ENCODE measurements around the gene FRRS1. TPM values are rescaled to one million over a fixed set of nuclear protein-coding genes. Genes with fewer than 3 reads are reported as not detected.

The FRRS1 gene
- total RNA-seq, 5 donors from 2014 or later (not counting 1 experiment from before 2014, with no cell fraction given) = 0.20 to 1.2 (median 0.45) TPM; not detected in 1

DNA sequence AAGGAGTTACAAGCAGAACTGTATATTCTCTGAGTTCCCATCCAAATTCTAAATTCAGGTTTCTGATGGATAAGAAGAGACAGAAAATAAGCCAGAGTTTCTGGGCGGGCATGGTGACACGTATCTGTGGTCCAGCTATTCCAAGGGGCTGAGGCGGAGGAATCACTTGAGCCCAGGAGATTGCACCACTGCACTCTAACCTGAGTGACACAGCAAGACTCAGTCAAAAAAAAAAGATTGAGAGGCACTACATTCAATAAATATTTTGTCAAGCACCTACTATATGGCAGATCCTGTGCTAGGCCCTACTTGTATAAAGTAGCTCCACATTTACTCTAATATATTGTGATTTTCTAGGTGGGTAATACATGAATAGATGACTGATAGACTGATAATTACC, 6.4 kb upstream of the FRRS1 start:
- POLR2A ChIA-PET = interaction anchor here in 1 of 2 donors (0.7 kb wide), 1 partner anchor 581 kb away, joined by 3 read pairs; no protein-coding TSS in a partner anchor
- ATAC-seq (replicated peaks in 1 of 4) (no peak), DNase-seq (no peak)
- no peak overlapping the region for H3K4me3 Mint-ChIP-seq
- H3K27me3 ChIP-seq (replicated peaks in 1 of 2; ENCODE audit: control insufficient read depth in 2 of 2, extremely low read depth in 1 of 2, insufficient read depth in 2 of 2, low read length in 1 of 2) = peaks cover 0 to 2% of the 10 kb centered on the region in 2 experiments
- no peaks in the 10 kb centered on the region for H3K36me3 ChIP-seq (ENCODE audit: control insufficient read depth in 2 of 2, extremely low read depth in 1 of 2, insufficient read depth in 1 of 2, low read length in 1 of 2)
- H3K9me3 ChIP-seq = no peaks in the 10 kb centered on the region
- H3K36me3 Mint-ChIP-seq = no peaks in the 10 kb centered on the region
- no peaks in the 10 kb centered on the region for H3K9me3 Mint-ChIP-seq
- 100% methylated on average over 3 of the region's 3 CpGs for WGBS (ENCODE audit: insufficient coverage)
- H3K4me1 Mint-ChIP-seq = no peaks in the 10 kb centered on the region
- no peak overlapping the region for H3K27ac ChIP-seq (ENCODE audit: low read length)
- H3K4me3 ChIP-seq (ENCODE audit: control insufficient read depth in 1 of 2, extremely low read depth in 1 of 2, low read length in 1 of 2) = no peak overlapping the region
- CTCF ChIA-PET = interaction anchor here in 1 of 2 donors (0.7 kb wide), 1 partner anchor 16 kb away, joined by 10 read pairs; no protein-coding TSS in a partner anchor
- no peak overlapping the region for H3K27ac Mint-ChIP-seq
- peaks cover 4 to 9% of the 10 kb centered on the region in 2 donors for H3K27me3 Mint-ChIP-seq
- no peaks in the 10 kb centered on the region for H3K4me1 ChIP-seq (ENCODE audit: control insufficient read depth in 1 of 2, extremely low read depth in 1 of 2, insufficient read depth in 2 of 2, low read length in 2 of 2)

DNA sequence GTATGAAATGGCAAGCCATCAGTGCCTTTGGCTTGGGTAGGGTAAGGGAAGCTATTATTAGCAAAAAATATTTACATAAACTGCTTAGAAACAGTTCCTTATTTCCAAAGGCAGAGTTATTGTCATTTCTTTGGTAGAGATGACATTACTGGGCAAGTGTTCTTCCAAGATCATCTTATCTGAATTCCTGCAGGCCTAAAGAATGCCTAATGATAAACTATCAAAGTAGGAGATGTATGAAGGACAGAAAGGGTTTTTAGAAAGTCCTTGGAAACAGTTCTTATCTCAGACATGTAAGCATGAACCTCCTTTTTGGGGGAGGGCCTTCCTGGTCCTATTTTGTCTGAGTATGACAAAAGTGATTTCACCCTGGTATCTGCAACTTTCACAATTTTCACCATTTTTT, 5.1 kb upstream of the FRRS1 start:
- H3K36me3 ChIP-seq (ENCODE audit: control insufficient read depth in 2 of 2, extremely low read depth in 1 of 2, insufficient read depth in 1 of 2, low read length in 1 of 2) = no peaks in the 10 kb centered on the region
- POLR2A ChIA-PET = no interaction called here
- H3K27me3 Mint-ChIP-seq = peaks cover 4 to 9% of the 10 kb centered on the region in 2 donors

DNA sequence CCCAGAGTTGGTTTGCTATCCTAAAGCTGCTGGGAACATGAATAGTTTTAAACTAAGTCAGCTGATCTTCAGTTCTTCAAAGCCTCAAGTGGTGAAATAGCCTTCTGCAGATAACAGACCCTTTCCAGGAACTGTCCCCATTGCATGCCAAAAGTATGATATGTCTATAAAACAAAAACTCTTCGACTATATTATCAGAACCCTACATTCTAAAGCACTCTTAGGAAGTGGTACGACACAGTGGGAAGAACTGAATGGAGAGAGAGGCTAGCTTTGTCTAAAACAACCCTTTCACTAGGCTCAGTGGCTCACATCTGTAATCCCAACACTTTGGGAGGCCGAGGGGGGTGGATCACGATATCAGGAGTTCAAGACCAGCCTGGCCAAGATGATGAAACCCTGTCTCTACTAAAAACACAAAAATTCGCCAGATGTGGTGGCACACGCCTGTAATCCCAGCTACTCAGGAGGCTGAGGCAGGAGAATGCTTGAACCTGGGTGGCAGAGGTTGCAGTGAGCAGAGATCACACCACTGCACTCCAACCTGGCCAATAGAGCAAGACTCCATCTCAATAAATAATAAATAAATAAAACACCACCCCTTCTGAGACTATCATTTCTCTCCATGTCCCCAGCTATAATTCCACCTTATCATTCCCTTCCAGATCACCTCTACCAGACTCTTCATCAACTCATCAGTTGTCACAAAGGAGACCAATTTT, 2.2 kb upstream of the FRRS1 start:
- ATAC-seq (replicated peaks in 1 of 4) (no peak), DNase-seq (no peak)
- Histone ChIP-seq H3K9me3 (no peaks in the 10 kb centered on the region), H3K36me3 (ENCODE audit: control insufficient read depth in 2 of 2, extremely low read depth in 1 of 2, insufficient read depth in 1 of 2, low read length in 1 of 2) (no peaks in the 10 kb centered on the region), H3K27ac (ENCODE audit: low read length) (no peak overlapping the region), H3K27me3 (replicated peaks in 1 of 2; ENCODE audit: control insufficient read depth in 2 of 2, extremely low read depth in 1 of 2, insufficient read depth in 2 of 2, low read length in 1 of 2) (peaks cover 0 to 2% of the 10 kb centered on the region in 2 experiments), H3K4me1 (ENCODE audit: control insufficient read depth in 1 of 2, extremely low read depth in 1 of 2, insufficient read depth in 2 of 2, low read length in 2 of 2) (peaks cover 0 to 5% of the 10 kb centered on the region in 2 experiments), H3K4me3 (ENCODE audit: control insufficient read depth in 1 of 2, extremely low read depth in 1 of 2, low read length in 1 of 2) (no peak overlapping the region)
- Mint-ChIP-seq H3K4me1 (peaks cover 7 to 12% (median 10%) of the 10 kb centered on the region in 3 donors), H3K27ac (no peak overlapping the region), H3K9me3 (no peaks in the 10 kb centered on the region), H3K4me3 (no peak overlapping the region), H3K27me3 (peaks cover 6 to 9% of the 10 kb centered on the region in 2 donors), H3K36me3 (no peaks in the 10 kb centered on the region)
- CTCF ChIA-PET = interaction anchor here in 1 of 2 donors (0.7 kb wide), 1 partner anchor 752 kb away, joined by 3 read pairs; no protein-coding TSS in a partner anchor
- WGBS (ENCODE audit: insufficient coverage) = 86% methylated on average over 1 of the region's 6 CpGs
- POLR2A ChIA-PET = no interaction called here

More for the DNA sequence above, 5.1 kb upstream of the FRRS1 start:
- CTCF ChIA-PET = interaction anchor here in 1 of 2 donors (0.7 kb wide), 2 partner anchors 40 to 1497 kb away, joined by 3 to 12 read pairs; no protein-coding TSS in a partner anchor
- Mint-ChIP-seq H3K4me3 (no peak overlapping the region), H3K27ac (no peak overlapping the region), H3K9me3 (no peaks in the 10 kb centered on the region), H3K36me3 (no peaks in the 10 kb centered on the region), H3K4me1 (peaks cover 2 to 4% (median 2%) of the 10 kb centered on the region in 3 donors)
- DNase-seq (no peak), ATAC-seq (replicated peaks in 1 of 4) (no peak)
- Histone ChIP-seq H3K27me3 (replicated peaks in 1 of 2; ENCODE audit: control insufficient read depth in 2 of 2, extremely low read depth in 1 of 2, insufficient read depth in 2 of 2, low read length in 1 of 2) (peaks cover 0 to 2% of the 10 kb centered on the region in 2 experiments), H3K9me3 (no peaks in the 10 kb centered on the region), H3K27ac (ENCODE audit: low read length) (no peak overlapping the region), H3K4me3 (ENCODE audit: control insufficient read depth in 1 of 2, extremely low read depth in 1 of 2, low read length in 1 of 2) (no peak overlapping the region), H3K4me1 (ENCODE audit: control insufficient read depth in 1 of 2, extremely low read depth in 1 of 2, insufficient read depth in 2 of 2, low read length in 2 of 2) (peaks cover 0 to 3% of the 10 kb centered on the region in 2 experiments)

DNA sequence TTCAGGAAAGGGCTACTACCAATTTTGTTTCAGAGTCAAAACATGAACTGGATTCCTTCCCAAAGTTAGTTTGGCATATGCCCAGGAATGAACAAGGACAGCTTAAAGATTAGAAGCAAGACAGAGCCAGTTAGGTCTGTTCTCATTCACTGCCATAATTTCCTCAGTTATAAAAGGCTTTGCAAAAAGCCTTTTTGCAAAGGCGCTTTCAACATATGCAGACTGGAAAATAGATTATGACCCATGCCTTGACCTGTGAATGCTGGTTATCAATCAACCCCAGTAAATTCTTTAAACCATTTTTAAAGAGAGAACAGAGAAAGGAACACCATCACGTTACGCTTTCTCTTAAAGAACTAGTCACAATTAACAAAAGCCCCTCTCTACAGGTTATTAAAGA, 1.7 kb upstream of the FRRS1 start:
- H3K36me3 ChIP-seq (ENCODE audit: control insufficient read depth in 2 of 2, extremely low read depth in 1 of 2, insufficient read depth in 1 of 2, low read length in 1 of 2) = no peaks in the 10 kb centered on the region
- H3K4me1 ChIP-seq (ENCODE audit: control insufficient read depth in 1 of 2, extremely low read depth in 1 of 2, insufficient read depth in 2 of 2, low read length in 2 of 2) = peaks cover 0 to 5% of the 10 kb centered on the region in 2 experiments
- Mint-ChIP-seq H3K4me1 (peaks cover 7 to 12% (median 10%) of the 10 kb centered on the region in 3 donors), H3K9me3 (no peaks in the 10 kb centered on the region), H3K4me3 (no peak overlapping the region), H3K36me3 (no peaks in the 10 kb centered on the region), H3K27me3 (peaks cover 6 to 9% of the 10 kb centered on the region in 2 donors), H3K27ac (no peak overlapping the region)
- 100% methylated on average over 1 of the region's 3 CpGs for WGBS (ENCODE audit: insufficient coverage)
- ATAC-seq (replicated peaks in 1 of 4) (no peak), DNase-seq (no peak)
- CTCF ChIA-PET = no interaction called here
- no peak overlapping the region for H3K4me3 ChIP-seq (ENCODE audit: control insufficient read depth in 1 of 2, extremely low read depth in 1 of 2, low read length in 1 of 2)
- POLR2A ChIA-PET = no interaction called here
- H3K27ac ChIP-seq (ENCODE audit: low read length) = no peak overlapping the region
- no peaks in the 10 kb centered on the region for H3K9me3 ChIP-seq
- H3K27me3 ChIP-seq (replicated peaks in 1 of 2; ENCODE audit: control insufficient read depth in 2 of 2, extremely low read depth in 1 of 2, insufficient read depth in 2 of 2, low read length in 1 of 2) = peaks cover 0 to 2% of the 10 kb centered on the region in 2 experiments

DNA sequence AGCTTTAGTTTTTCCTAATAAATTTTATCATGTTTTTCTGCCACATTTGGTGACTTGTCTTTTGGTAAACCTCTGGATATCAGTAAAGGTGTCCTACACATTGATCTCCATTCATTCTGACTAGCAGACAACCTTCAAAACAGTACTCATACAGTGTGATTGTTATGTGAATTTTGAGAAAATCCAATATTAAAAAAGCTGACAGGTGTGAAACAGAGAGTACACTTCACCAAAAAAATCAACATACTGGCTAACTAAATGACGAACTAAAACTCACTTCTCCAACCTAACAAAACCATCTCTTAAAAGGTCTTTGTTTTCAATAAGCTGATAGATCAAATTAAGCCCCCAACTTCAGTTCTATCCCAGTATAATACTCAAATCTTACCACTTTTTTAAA, 1.5 kb downstream of the FRRS1 start:
- Histone ChIP-seq H3K4me3 (ENCODE audit: control insufficient read depth in 1 of 2, extremely low read depth in 1 of 2, low read length in 1 of 2) (no peak overlapping the region), H3K27me3 (replicated peaks in 1 of 2; ENCODE audit: control insufficient read depth in 2 of 2, extremely low read depth in 1 of 2, insufficient read depth in 2 of 2, low read length in 1 of 2) (peaks cover 0 to 2% of the 10 kb centered on the region in 2 experiments), H3K36me3 (ENCODE audit: control insufficient read depth in 2 of 2, extremely low read depth in 1 of 2, insufficient read depth in 1 of 2, low read length in 1 of 2) (no peaks in the 10 kb centered on the region), H3K9me3 (no peaks in the 10 kb centered on the region), H3K27ac (ENCODE audit: low read length) (no peak overlapping the region), H3K4me1 (ENCODE audit: control insufficient read depth in 1 of 2, extremely low read depth in 1 of 2, insufficient read depth in 2 of 2, low read length in 2 of 2) (peaks cover 0 to 5% of the 10 kb centered on the region in 2 experiments)
- no peaks in the 10 kb centered on the region for H3K9me3 Mint-ChIP-seq
- DNase-seq (no peak), ATAC-seq (replicated peaks in 1 of 4) (no peak)
- no peaks in the 10 kb centered on the region for H3K36me3 Mint-ChIP-seq
- H3K27ac Mint-ChIP-seq = no peak overlapping the region
- H3K27me3 Mint-ChIP-seq = peaks cover 6 to 7% of the 10 kb centered on the region in 2 donors
- 83% methylated on average over 1 of the region's 1 CpG for WGBS (ENCODE audit: insufficient coverage)
- peaks cover 7 to 12% (median 10%) of the 10 kb centered on the region in 3 donors for H3K4me1 Mint-ChIP-seq
- POLR2A ChIA-PET = interaction anchor here in 1 of 2 donors (0.6 kb wide), 1 partner anchor 1981 kb away, joined by 3 read pairs; no protein-coding TSS in a partner anchor
- CTCF ChIA-PET = no interaction called here
- peak overlapping the region in 1 of 3 donors; percentile 25 for H3K4me3 Mint-ChIP-seq

DNA sequence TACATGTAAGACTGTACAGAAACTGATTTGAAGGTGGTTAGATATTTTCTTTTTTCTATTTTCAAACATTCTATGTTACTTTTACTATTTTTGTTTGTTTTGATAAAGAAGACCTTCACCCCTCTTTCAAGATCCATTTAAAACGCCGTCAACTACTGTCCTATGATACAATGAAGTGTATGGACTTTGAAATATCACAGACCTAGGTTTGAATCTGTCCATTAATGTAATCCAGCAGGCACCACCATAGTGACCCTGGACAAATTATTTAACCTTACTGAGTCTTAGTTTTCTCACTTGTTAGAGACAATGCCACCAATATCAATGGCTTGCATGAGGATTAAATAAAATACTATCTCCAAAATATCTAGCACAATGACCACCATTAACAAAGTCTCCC, 2.0 kb downstream of the FRRS1 start:
- Mint-ChIP-seq H3K27ac (no peak overlapping the region), H3K27me3 (peaks cover 5 to 7% of the 10 kb centered on the region in 2 donors), H3K36me3 (no peaks in the 10 kb centered on the region), H3K4me3 (no peak overlapping the region), H3K9me3 (peaks cover 0 to 1% (median 0%) of the 10 kb centered on the region in 3 donors), H3K4me1 (peaks cover 7 to 12% (median 10%) of the 10 kb centered on the region in 3 donors)
- WGBS (ENCODE audit: insufficient coverage) = no CpG with 5 or more reads among the region's 2 CpGs
- Histone ChIP-seq H3K36me3 (ENCODE audit: control insufficient read depth in 2 of 2, extremely low read depth in 1 of 2, insufficient read depth in 1 of 2, low read length in 1 of 2) (no peaks in the 10 kb centered on the region), H3K9me3 (no peaks in the 10 kb centered on the region), H3K27ac (ENCODE audit: low read length) (no peak overlapping the region), H3K4me3 (ENCODE audit: control insufficient read depth in 1 of 2, extremely low read depth in 1 of 2, low read length in 1 of 2) (no peak overlapping the region), H3K27me3 (replicated peaks in 1 of 2; ENCODE audit: control insufficient read depth in 2 of 2, extremely low read depth in 1 of 2, insufficient read depth in 2 of 2, low read length in 1 of 2) (peaks cover 0 to 2% of the 10 kb centered on the region in 2 experiments), H3K4me1 (ENCODE audit: control insufficient read depth in 1 of 2, extremely low read depth in 1 of 2, insufficient read depth in 2 of 2, low read length in 2 of 2) (peaks cover 0 to 5% of the 10 kb centered on the region in 2 experiments)
- ChIA-PET POLR2A (no interaction called here), CTCF (no interaction called here)
- ATAC-seq (replicated peaks in 1 of 4) (no peak), DNase-seq (no peak)
